GM18861 (cell line): ENCODE data around the gene GRK5.

Experiments
- ATAC-seq: cut with Tn5 transposase; IDR thresholded peaks from one replicate; pipeline ENCODE4 v1.9.1; 2021; ENCODE audit not compliant: unreplicated experiment

Gene GRK5

DNA sequence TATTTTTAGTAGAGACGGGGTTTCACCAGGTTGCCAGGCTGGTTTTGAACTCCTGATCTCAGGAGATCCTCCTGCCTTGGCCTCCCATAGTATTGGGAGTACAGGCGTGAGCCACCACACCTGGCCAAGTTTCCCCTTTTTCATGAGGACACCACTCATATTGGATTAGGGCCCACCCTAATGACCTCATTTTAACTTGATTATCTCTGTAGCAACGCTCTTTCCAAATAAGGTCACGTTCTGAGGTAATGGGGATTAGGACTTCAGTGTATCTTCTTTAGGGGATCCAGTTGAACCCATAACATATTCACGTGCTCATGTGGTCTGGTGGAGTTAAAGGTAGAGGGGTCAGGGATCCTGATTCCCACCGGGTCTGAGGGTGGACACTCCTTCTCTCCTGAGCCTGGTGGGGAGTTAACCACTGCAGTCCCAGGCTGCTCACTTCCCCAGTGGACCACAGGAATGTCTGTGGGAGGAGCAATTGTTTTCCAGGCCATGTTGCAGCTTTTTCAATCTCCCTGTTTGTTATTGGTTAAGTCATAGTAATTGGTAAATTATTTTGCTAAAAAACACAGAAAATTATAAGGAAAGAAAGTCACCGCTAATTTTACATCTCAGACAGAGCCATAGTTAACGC lies 130.5 kb downstream of the GRK5 start:
- no peak for ATAC-seq

GRCh38 chr10:119339109-119339508 lies 131.7 kb downstream of the GRK5 start:
- no peak for ATAC-seq

- ATAC-seq: no peak
These were observed 133.6 kb downstream of the GRK5 start for GRCh38 chr10:119340893-119341458.

DNA sequence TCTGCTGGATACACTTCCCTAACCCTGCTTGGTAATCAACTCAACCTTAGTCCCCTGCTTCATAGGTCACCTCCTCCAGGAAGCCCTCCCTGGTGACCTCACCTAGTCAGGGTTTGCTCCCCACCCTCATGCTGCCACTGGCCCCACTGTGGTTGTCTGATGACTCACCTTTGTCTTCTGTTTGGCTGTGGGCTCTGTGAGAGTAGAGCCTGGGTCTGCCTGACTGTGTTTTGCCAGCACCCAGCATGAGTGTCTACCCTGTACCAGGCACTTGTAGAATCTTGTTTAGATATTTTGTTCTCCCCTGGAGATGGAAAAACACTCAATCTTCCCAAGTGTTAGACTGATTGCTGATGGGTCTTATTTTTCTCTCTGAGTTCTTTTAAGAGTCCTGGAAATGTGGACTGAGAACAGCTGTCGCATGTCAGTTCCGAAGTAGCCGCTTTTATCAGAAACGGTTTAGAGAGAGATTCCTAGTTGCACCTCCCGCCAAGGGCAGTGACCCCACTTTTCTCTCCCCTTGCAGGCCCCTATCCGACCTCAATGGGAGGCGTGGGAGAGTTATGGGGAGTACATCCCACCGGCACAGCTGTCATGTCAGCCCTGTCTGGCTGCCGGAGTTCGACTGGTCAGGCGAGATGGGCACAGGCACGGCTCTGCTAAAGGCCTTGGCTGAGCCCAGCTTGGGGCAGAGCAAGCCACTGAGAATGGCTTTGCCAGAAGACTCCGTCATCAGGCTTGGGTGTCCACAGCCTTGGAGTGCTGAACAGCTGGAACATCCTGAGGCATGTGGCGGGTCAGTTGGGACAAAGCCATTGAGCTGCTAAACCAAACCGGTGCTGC lies 134.3 kb downstream of the GRK5 start:
- ATAC-seq: no peak

GRCh38 chr10:119342335-119342734 lies 135.0 kb downstream of the GRK5 start:
- ATAC-seq: no peak

DNA sequence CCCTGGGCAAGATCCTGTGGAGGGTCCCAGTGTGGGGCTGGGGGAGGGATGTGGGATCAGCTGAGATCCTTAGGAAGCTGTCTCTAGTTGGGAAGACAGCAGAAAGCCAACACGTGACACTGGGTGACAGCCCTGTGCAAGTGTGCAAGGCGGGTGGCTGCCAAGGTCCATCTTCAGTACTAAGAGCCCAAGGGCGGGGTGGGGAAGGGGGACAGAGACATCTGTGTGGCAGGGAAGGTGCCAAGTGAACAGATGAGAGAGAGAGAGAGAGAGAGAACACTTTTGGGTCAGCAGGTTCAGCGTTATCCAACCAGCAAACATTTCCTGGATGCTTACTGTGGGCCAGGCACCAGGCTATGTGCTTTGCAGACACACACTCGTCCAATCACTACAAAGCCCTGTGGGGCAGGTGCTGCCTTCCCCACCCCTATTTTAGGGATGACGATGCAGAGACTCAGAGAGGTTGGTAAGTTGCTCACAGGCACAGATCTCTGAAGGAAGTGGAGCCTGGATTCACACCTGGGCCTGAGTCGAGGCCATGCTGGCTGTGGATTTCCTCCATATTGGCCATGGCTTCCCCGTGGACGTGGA lies 135.7 kb downstream of the GRK5 start:
- no peak for ATAC-seq

- no peak for ATAC-seq
These were observed 137.0 kb downstream of the GRK5 start for GRCh38 chr10:119344381-119344780.

- ATAC-seq: no peak
These were observed 138.9 kb downstream of the GRK5 start for GRCh38 chr10:119346095-119346832.

- no peak for ATAC-seq
These were observed 140.0 kb downstream of the GRK5 start for GRCh38 chr10:119347181-119347974.

- ATAC-seq: no peak
These were observed 140.7 kb downstream of the GRK5 start for GRCh38 chr10:119348106-119348505.

DNA sequence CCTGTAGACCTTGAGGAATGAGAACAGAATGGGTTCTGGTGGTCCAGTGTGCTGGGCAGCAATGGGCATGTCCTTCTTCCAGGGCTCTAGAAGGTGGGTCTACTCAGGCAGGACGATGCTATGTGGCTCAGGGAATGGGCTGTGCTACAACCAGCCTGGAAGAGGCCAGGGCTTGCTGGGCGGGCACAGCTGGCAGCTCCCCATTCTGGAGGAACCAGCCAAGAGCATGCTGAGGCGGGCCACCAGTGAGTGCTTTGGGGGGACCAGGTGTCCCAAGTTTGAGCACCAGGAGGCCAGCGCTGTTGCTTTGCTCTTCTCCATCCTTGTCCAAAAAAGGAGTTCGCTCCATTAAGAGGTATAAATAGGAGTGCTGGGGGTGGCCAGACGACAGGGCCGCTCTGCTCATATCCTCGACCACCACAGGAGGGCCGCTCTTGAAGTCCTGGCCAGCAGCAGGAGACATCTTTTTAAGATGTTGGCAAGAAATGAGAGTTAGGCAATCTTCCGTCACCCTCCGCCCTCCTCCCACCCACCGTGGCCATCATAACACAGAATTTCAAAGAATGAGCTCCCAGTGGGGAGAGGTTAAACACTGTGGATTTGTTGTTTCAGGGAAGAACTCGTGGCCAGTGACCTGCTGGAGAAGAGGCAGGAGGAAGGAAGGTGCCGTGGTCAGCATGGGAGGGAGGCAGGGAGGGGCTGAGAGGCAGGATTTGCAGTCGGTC lies 141.3 kb downstream of the GRK5 start:
- ATAC-seq: no peak

DNA sequence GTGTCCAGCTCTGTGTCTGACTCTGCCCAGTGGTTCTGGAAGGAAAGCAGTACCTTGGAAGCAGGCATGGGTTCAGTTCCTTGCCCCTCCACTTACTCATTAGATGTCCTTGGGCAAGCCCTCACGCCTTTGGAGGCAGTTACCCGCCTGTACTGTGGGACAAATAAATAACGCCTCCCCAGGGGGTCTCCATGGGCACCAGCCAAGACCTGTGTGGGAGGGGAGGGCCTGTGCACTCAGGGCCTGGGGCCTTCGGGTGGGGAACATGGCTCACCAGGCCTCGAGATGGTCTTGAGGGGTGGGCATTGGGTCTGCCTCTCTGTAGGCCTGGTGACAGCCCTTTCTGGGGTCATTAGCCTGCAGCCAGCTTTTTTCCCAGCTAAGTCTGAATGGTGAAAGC lies 142.0 kb downstream of the GRK5 start:
- no peak for ATAC-seq

DNA sequence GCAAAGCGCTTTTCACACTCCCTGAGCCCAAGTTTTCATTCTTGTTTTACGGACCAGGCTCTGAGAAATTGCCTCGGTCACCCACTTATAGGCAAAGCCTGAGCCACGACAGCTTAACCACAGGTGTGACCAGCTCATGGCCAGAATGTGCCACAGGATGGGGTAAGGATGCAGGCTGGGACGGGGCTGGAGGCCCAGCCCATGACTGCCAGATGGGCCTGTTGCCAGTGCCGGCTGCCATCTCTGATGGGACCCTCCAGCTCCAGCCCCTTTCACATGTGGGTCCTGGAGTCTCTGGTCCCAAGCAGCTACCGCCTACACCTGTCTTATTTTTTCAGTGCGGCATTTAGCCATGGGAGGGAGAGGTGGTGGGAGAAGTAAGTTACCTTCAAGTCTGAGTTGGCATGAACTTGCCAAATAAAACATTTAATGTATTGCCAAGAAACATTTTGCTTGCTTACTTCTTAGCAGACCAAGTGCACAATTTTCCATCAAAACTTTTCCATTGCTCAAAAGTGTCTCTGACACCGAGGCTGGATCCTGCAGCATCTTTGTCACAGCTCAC lies 142.6 kb downstream of the GRK5 start:
- ATAC-seq: no peak

DNA sequence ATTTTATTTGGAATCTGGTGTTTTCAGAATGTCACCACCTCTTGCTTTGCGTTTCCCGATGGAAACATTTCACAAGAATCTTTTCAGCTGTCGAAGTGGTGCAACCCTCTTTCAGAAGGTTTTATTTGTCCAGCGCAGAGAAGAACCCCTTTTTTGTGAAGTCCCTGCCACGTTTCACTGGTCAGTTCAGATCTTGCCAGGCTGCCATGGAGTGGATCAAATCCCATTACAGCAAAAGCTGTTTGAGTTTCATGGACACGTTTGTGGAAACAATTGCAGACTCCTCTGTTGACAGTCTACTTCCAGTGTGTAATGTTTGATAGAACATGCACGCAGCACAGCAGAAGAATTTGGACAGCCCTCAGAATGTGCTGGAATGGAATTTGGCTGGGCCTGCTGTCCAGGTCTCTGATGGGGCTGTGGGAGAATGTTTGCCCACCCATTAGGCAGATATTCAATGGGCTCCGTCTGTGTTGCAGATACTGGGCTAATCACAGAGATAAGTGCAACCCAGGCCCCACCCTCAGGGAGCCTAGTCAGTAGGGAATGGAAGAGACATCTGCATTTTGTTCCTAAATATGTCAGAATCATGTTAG lies 143.2 kb downstream of the GRK5 start:
- no peak for ATAC-seq

GRCh38 chr10:119351189-119351588 lies 143.8 kb downstream of the GRK5 start:
- ATAC-seq: no peak

GRCh38 chr10:119352042-119352441 lies 144.7 kb downstream of the GRK5 start:
- no peak for ATAC-seq

DNA sequence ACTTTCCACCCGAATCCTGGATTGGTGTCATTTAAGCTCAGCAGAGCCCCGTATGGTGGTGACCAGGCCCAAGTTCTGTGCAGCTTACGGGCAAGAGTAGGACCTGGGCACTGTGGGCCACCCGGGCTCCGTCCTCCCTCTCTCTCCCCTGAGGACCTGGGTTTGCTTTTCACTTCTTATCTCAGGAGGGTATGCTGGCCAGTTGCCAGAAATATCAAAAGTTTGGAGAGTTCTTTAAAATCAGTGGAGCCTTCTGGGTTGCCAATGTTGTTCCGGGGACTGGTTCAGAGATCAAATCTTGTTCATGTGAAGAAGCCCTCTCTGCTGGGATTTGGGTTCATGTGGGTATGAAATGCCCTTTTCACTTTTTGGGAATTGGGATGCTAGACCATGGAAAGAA lies 145.4 kb downstream of the GRK5 start:
- ATAC-seq: no peak

DNA sequence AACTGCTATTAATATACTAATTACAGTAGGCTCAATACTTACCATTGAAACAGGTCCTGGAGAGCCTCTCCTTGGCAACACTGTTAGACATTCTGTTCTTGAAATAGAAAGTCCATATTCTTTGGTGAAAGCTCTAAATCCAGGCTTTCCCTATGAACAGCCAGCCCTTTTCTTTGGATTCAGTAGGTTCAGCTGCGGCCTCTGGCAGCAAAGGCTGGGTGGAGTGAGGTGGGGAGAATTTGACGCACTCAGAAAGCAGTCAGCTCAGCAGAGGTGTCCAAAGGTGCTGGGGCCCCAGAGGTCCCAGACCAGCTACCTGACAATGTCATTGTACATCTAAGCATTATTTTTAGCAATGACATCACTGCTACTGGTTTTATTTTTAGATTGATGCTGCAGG lies 146.1 kb downstream of the GRK5 start:
- ATAC-seq: no peak

- ATAC-seq: no peak
These were observed 148.6 kb downstream of the GRK5 start for GRCh38 chr10:119355930-119356329.
